BLaER1 (cell line): ENCODE results near the gene NFKBIZ.

Experiments used
- H3K27ac ChIP-seq: shearing (Covaris generic); formaldehyde crosslinking; 2 replicates; pipeline ENCODE4 v1.8.1; 2022
- H3K27me3 ChIP-seq: shearing (Covaris generic); formaldehyde crosslinking; 2 replicates; pipeline ENCODE4 v1.8.1; 2022
- H3K36me3 ChIP-seq: shearing (Covaris generic); formaldehyde crosslinking; 2 replicates; pipeline ENCODE4 v1.8.1; 2022
- H3K4me1 ChIP-seq: shearing (Covaris generic); formaldehyde crosslinking; 2 replicates; pipeline ENCODE4 v1.8.1; 2022
- H3K4me2 ChIP-seq: shearing (Covaris generic); formaldehyde crosslinking; 2 replicates; pipeline ENCODE4 v1.8.1; 2022
- H3K4me3 ChIP-seq: shearing (Covaris generic); formaldehyde crosslinking; 2 replicates; pipeline ENCODE4 v1.8.1; 2022
- H3K9ac ChIP-seq: shearing (Covaris generic); formaldehyde crosslinking; 2 replicates; pipeline ENCODE4 v1.8.1; 2022
- H3K9me3 ChIP-seq: shearing (Covaris generic); formaldehyde crosslinking; 2 replicates; pipeline ENCODE4 v1.8.1; 2022
- H4K20me1 ChIP-seq: shearing (Covaris generic); formaldehyde crosslinking; 2 replicates; pipeline ENCODE4 v1.8.1; 2022
- Cebpa-rat ChIP-seq: shearing (Covaris generic); IDR thresholded peaks from 2 replicates; pipeline ENCODE4 v1.8.1; 2022

NFKBIZ gene

GRCh38 chr3:101865751-101866509 lies 16.6 kb downstream of the NFKBIZ start:
- H3K4me2 ChIP-seq: no peak overlapping the region

DNA sequence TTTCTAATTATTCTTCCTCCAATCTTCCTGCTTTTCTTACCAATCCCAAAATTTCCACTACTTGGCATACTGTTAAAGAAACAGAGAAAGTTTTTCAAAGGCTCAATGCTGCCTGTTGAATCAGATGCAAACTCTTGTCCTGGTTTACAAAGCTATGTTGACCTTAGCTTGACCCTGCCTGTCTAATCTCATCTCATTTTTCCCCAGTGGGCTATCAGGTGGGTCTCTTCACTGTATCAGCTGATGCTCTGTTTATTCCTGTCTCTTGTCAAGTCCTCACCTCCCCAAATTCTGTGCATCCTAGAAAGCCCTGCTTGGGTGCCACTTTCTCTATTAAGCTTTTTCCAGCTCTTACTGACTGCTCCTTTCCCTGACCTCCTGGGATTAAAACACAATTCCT lies 18.2 kb downstream of the NFKBIZ start:
- H3K4me2 ChIP-seq: no peak overlapping the region
- no peaks in the 10 kb centered on the region for H4K20me1 ChIP-seq
- H3K9me3 ChIP-seq: no peaks in the 10 kb centered on the region
- H3K9ac ChIP-seq: no peak overlapping the region
- TF ChIP-seq Cebpa-rat: no peak
- H3K27ac ChIP-seq: no peak overlapping the region
- H3K27me3 ChIP-seq: no peaks in the 10 kb centered on the region
- H3K4me3 ChIP-seq: no peak overlapping the region
- H3K36me3 ChIP-seq: no peaks in the 10 kb centered on the region
- peaks cover 3% of the 10 kb centered on the region; the same call in 1 of the 2 replicates for H3K4me1 ChIP-seq

More at GRCh38 chr3:101865751-101866509, 16.6 kb downstream of the NFKBIZ start:
- Histone ChIP-seq H3K9ac (no peak overlapping the region), H3K9me3 (no peaks in the 10 kb centered on the region), H4K20me1 (no peaks in the 10 kb centered on the region), H3K27ac (no peak overlapping the region), H3K27me3 (no peaks in the 10 kb centered on the region), H3K4me1 (peaks cover 3% of the 10 kb centered on the region; the same call in 1 of the 2 replicates), H3K4me3 (no peak overlapping the region), H3K36me3 (0 out of 2 replicates have a peak, but pooled peaks cover 4% of the 10 kb centered on the region)
- TF ChIP-seq Cebpa-rat: no peak

DNA sequence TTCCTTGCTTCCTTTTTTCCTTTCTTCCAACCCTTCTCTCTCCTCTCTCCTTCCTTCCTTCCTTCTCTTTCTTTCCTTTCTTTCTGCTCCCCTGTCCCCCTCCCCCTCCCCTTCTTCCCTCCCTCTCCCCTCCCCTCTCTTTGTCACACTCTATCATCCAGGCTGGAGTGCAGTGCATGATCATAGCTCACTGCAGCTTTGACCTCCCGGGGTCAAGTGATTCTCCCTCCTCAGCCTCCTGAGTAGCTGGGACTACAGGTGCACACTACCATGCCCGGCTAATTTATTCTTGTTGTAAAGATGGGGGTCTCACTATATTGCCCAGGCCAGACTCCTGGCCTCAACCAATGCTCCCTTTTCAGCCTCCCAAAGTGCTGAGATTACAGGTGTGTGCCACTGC lies 18.7 kb downstream of the NFKBIZ start:
- no peaks in the 10 kb centered on the region for H3K27me3 ChIP-seq
- peaks cover 3% of the 10 kb centered on the region; the same call in 1 of the 2 replicates for H3K4me1 ChIP-seq
- H3K9ac ChIP-seq: no peak overlapping the region
- no peak overlapping the region for H3K27ac ChIP-seq
- TF ChIP-seq Cebpa-rat: no peak
- H3K36me3 ChIP-seq: no peaks in the 10 kb centered on the region
- H3K4me3 ChIP-seq: no peak overlapping the region
- H3K4me2 ChIP-seq: no peak overlapping the region
- H3K9me3 ChIP-seq: no peaks in the 10 kb centered on the region
- H4K20me1 ChIP-seq: no peaks in the 10 kb centered on the region

DNA sequence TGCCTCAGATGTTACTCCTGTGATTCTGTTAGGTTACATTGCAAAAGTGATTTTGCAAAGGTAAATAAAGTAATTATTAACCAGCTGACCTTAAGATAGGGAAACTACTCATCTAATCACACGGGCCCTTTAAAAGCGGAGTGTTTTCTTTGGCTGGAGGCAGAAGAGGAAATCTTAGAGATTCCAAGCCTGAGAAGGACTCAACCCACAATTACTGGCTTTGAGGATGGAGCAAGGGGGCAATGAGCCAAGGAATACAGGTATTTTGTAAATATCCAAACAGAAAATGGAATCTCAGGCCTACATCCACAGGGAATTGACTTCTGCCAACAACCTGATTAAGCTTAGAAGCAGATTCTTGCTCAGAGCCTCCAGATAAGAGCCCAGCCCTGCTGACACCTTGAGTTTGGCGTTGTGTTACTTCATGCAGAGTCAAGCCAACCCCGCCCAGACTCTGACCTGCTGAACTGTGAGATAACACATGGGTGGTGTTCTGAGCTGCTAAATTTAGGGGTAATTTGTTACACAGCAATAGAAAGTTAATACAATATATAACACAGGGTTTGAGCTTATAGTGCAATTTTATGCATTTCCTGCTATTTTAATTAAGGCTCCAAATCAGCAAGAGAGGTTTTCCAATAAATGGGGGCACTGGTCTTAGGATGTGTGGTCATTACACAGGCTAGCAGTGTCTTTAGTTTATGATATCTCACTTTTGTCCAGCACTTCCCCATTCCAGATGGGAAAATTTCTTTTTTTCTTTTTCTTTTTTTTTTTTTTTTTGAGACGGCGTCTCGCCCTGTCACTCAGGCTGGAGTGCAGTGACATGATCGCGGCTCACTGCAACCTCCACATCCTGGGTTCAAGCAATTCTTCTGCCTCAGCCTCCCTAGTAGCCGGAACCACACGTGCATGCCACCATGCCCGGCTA lies 19.5 kb downstream of the NFKBIZ start:
- no peak overlapping the region for H3K27ac ChIP-seq
- no peak for TF ChIP-seq Cebpa-rat
- no peaks in the 10 kb centered on the region for H3K36me3 ChIP-seq
- H4K20me1 ChIP-seq: no peaks in the 10 kb centered on the region
- no peak overlapping the region for H3K4me2 ChIP-seq
- H3K9ac ChIP-seq: no peak overlapping the region
- H3K4me3 ChIP-seq: no peak overlapping the region
- no peaks in the 10 kb centered on the region for H3K9me3 ChIP-seq
- H3K27me3 ChIP-seq: no peaks in the 10 kb centered on the region
- peaks cover 3% of the 10 kb centered on the region; the same call in 1 of the 2 replicates for H3K4me1 ChIP-seq

GRCh38 chr3:101870138-101870537 lies 20.8 kb downstream of the NFKBIZ start:
- Histone ChIP-seq H3K9me3 (no peaks in the 10 kb centered on the region), H3K27ac (no peak overlapping the region), H3K4me3 (no peak overlapping the region), H3K27me3 (no peaks in the 10 kb centered on the region), H3K36me3 (no peaks in the 10 kb centered on the region), H4K20me1 (no peaks in the 10 kb centered on the region), H3K4me2 (no peak overlapping the region), H3K9ac (no peak overlapping the region), H3K4me1 (peaks cover 3% of the 10 kb centered on the region; the same call in 1 of the 2 replicates)
- no peak for TF ChIP-seq Cebpa-rat

DNA sequence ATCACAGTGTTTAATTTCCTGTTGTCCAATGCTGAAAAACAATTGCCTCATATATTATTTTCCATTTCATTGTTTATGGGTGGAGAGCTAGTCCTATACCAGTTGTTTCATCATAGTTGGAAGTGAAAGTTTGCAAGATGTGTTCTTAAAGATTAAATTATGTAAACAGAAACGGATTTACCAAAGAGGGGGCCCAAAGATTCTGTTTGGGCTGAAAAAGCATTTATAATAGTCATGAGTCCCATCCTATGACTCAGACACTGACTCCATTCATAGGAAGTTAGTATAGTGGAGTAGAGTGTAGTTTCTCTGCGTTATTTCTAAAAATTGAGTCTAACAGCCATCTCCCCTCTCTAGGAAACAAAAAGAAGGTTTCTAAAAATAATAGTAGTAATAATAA lies 24.3 kb downstream of the NFKBIZ start:
- Histone ChIP-seq H3K9me3 (no peaks in the 10 kb centered on the region), H3K27ac (no peak overlapping the region), H4K20me1 (no peaks in the 10 kb centered on the region), H3K9ac (no peak overlapping the region), H3K4me2 (no peak overlapping the region), H3K36me3 (no peaks in the 10 kb centered on the region), H3K4me3 (no peak overlapping the region), H3K4me1 (no peaks in the 10 kb centered on the region), H3K27me3 (no peaks in the 10 kb centered on the region; the same call in 1 of the 2 replicates)
- TF ChIP-seq Cebpa-rat: no peak

DNA sequence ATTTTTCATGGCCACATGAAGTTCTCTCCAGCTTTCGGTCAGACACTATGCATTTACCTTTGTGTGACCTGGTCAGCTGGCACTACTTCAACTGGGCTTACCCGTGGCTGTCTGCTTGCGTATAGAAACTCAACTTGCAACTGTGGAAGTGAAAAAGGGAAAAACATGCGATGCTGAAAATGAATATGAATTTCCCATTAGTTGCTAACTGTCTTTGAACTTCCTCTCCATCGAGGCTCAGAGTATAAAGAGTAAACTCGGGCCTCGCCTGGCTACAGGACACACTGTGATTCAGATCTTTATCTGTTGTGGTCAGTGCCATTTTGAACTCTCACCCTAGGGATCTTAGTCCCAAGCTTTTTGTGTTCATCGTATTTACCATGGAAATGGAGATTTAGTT lies 26.8 kb downstream of the NFKBIZ start:
- H3K4me2 ChIP-seq: no peak overlapping the region
- no peak overlapping the region for H3K4me3 ChIP-seq
- H3K4me1 ChIP-seq: peaks cover 11% of the 10 kb centered on the region; the same call in 1 of the 2 replicates
- H3K27ac ChIP-seq: no peak overlapping the region
- no peaks in the 10 kb centered on the region for H3K9me3 ChIP-seq
- no peaks in the 10 kb centered on the region; the same call in 1 of the 2 replicates for H3K27me3 ChIP-seq
- H4K20me1 ChIP-seq: no peaks in the 10 kb centered on the region
- H3K36me3 ChIP-seq: no peaks in the 10 kb centered on the region
- H3K9ac ChIP-seq: no peak overlapping the region
- TF ChIP-seq Cebpa-rat: no peak

DNA sequence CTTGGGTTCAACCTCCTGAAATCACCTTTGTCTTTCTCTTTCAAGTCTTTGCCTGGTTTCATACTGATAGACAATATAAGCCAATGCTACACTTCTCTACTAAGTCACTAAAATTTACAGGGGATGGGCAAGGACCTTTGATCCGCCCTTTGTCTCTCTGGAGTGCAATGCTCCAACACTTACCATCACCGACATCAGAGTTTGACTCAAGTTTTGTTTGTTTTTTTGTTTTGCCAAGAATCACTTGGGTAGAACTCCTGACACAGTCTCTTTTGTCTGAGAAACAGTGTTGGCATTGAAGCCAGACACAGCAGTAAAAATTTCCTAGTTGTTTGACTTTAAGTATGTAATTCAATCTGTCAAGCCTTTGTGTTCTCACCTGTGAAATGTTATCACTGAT lies 29.3 kb downstream of the NFKBIZ start:
- no peak overlapping the region for H3K4me3 ChIP-seq
- H3K9ac ChIP-seq: no peak overlapping the region
- H3K4me1 ChIP-seq: peaks cover 11% of the 10 kb centered on the region; the same call in 1 of the 2 replicates
- no peaks in the 10 kb centered on the region; the same call in 1 of the 2 replicates for H3K27me3 ChIP-seq
- no peak for TF ChIP-seq Cebpa-rat
- H3K4me2 ChIP-seq: no peak overlapping the region
- no peaks in the 10 kb centered on the region for H3K9me3 ChIP-seq
- H3K36me3 ChIP-seq: no peaks in the 10 kb centered on the region
- no peaks in the 10 kb centered on the region for H4K20me1 ChIP-seq
- no peak overlapping the region for H3K27ac ChIP-seq

DNA sequence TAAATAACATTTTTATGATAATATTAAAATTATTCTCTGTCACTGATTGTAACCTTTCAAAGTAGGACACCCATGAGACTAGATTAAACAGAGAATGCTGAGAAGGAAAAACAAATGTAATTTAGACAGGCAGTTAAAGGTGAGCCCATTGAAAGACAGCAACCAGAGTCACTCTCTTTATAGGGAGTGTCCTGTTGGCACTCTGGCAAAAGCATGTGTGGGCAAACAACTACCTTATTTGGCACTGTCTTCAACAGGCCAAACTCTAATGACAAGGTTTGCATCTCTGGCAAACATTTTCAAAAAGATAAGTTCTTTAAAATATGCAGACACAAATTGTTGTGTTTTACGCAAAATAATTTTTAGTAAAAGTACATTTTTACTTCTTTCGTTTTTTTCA lies 29.8 kb downstream of the NFKBIZ start:
- H3K9me3 ChIP-seq: no peaks in the 10 kb centered on the region
- H3K27ac ChIP-seq: no peak overlapping the region
- H4K20me1 ChIP-seq: no peaks in the 10 kb centered on the region
- H3K36me3 ChIP-seq: no peaks in the 10 kb centered on the region
- no peak overlapping the region for H3K4me3 ChIP-seq
- peaks cover 11% of the 10 kb centered on the region; the same call in 1 of the 2 replicates for H3K4me1 ChIP-seq
- no peak for TF ChIP-seq Cebpa-rat
- H3K9ac ChIP-seq: no peak overlapping the region
- H3K27me3 ChIP-seq: no peaks in the 10 kb centered on the region; the same call in 1 of the 2 replicates
- no peak overlapping the region for H3K4me2 ChIP-seq
